Neural cell (in vitro differentiated cells): Measurements from ENCODE around the gene ACOXL. TPM values are rescaled to one million over a fixed set of nuclear protein-coding genes. Genes with fewer than 3 reads are reported as not detected.

Experiments used
- H2AFZ ChIP-seq: fragments of 200-600, 300-800 bp; sonication (generic), shearing (Covaris generic); 2 replicates; pipeline ENCODE4 v1.6.0; 2014; ENCODE audit warnings: low read depth, mild to moderate bottlenecking, antibody characterized with exemption, low read length, moderate library complexity
- H3F3A ChIP-seq: fragments of 200-600 bp; shearing (Covaris generic); 2 replicates; pipeline ENCODE4 v1.6.1; 2016; ENCODE audit warnings: mild to moderate bottlenecking, moderate library complexity, mixed read lengths, antibody characterized with exemption, low read length; ENCODE audit not compliant: insufficient read depth, poor library complexity, severe bottlenecking
- H3K27ac ChIP-seq: fragments of 200-600, 300-800 bp; sonication (generic), shearing (Covaris generic); 2 replicates; pipeline ENCODE4 v1.5.1; 2014; ENCODE audit warnings: mild to moderate bottlenecking, low read length, moderate library complexity
- H3K27me3 ChIP-seq: fragments of 300-800, 200-600 bp; sonication (generic), shearing (Covaris generic); 2 replicates; pipeline ENCODE4 v1.6.0; 2014; ENCODE audit warnings: mild to moderate bottlenecking, low read depth, low read length, moderate library complexity; ENCODE audit not compliant: insufficient read depth
- H3K36me3 ChIP-seq: fragments of 300-800, 200-600 bp; sonication (generic), shearing (Covaris generic); 2 replicates; pipeline ENCODE4 v1.5.1; 2014; ENCODE audit warnings: mild to moderate bottlenecking, antibody characterized with exemption, low read length, moderate library complexity; ENCODE audit not compliant: insufficient read depth
- H3K4me2 ChIP-seq: fragments of 300-800, 200-600 bp; sonication (generic), shearing (Covaris generic); 2 replicates; pipeline ENCODE4 v1.6.0; 2014; ENCODE audit warnings: mild to moderate bottlenecking, low read length
- H3K4me3 ChIP-seq: fragments of 300-800, 200-600 bp; sonication (generic), shearing (Covaris generic); 2 replicates; pipeline ENCODE4 v1.5.1; 2014; ENCODE audit warnings: mild to moderate bottlenecking, low read length, moderate library complexity
- H3K79me2 ChIP-seq: fragments of 200-600 bp; shearing (Covaris generic); replicated peaks from 2 replicates; pipeline ENCODE4 v1.6.0; 2014; ENCODE audit warnings: mild to moderate bottlenecking, low read length, moderate library complexity; ENCODE audit not compliant: insufficient read depth
- H3K9ac ChIP-seq: fragments of 300-800, 200-600 bp; sonication (generic), shearing (Covaris generic); 2 replicates; pipeline ENCODE4 v1.6.1; 2016; ENCODE audit warnings: mild to moderate bottlenecking, low read length, mixed read lengths
- H3K9me2 ChIP-seq: fragments of 200-600 bp; shearing (Covaris generic); 2 replicates; pipeline ENCODE4 v1.6.1; 2016; ENCODE audit warnings: mild to moderate bottlenecking, low read length, mixed read lengths; ENCODE audit not compliant: insufficient read depth
- H3K9me3 ChIP-seq: fragments of 200-600, 300-800 bp; sonication (generic), shearing (Covaris generic); 2 replicates; pipeline ENCODE4 v1.6.1; 2016; ENCODE audit warnings: mild to moderate bottlenecking, mixed run types, low read length, moderate library complexity, mixed read lengths
- H4K20me1 ChIP-seq: fragments of 200-600 bp; shearing (Covaris generic); 2 replicates; pipeline ENCODE4 v1.6.1; 2016; ENCODE audit warnings: mild to moderate bottlenecking, mixed run types; ENCODE audit not compliant: insufficient read depth
- EP300 ChIP-seq: fragments of 450-650 bp; conservative IDR thresholded peaks from 2 replicates; pipeline ENCODE4 v1.6.1; 2014; ENCODE audit warnings: antibody characterized with exemption, mild to moderate bottlenecking, moderate library complexity; ENCODE audit not compliant: poor library complexity, severe bottlenecking
- EZH2 ChIP-seq: fragments of 200-600, 300-800 bp; shearing (Covaris generic), sonication (generic); IDR thresholded peaks from 2 replicates; pipeline ENCODE4 v1.6.1; 2014; ENCODE audit warnings: antibody characterized with exemption, low read length, borderline replicate concordance, mild to moderate bottlenecking; ENCODE audit not compliant: insufficient read depth, poor library complexity, severe bottlenecking
- MXI1 ChIP-seq: fragments of 450-650 bp; conservative IDR thresholded peaks from 2 replicates; pipeline ENCODE4 v1.6.1; 2014; ENCODE audit warnings: antibody characterized with exemption, mild to moderate bottlenecking; ENCODE audit not compliant: poor library complexity, severe bottlenecking
- POLR2AphosphoS5 ChIP-seq: IDR thresholded peaks from 2 replicates; pipeline ENCODE4 v1.6.1; 2012
- RAD21 ChIP-seq: fragments of 450-650 bp; conservative IDR thresholded peaks from 2 replicates; pipeline ENCODE4 v1.6.1; 2014; ENCODE audit warnings: antibody characterized with exemption, mild to moderate bottlenecking, moderate library complexity
- SMC3 ChIP-seq: fragments of 450-650 bp; conservative IDR thresholded peaks from 2 replicates; pipeline ENCODE4 v1.6.1; 2014; ENCODE audit warnings: antibody characterized with exemption, mild to moderate bottlenecking, moderate library complexity; ENCODE audit not compliant: poor library complexity
- TAF1 ChIP-seq: IDR thresholded peaks from 2 replicates; pipeline ENCODE4 v1.6.1; 2012; ENCODE audit warnings: low read depth
- polyA plus RNA-seq: library from polyadenylated mRNA; depleted of rRNA; stranded (reverse); fragments of >200 nt; gene quantifications from 2 replicates; pipeline ENCODE4 v1.2.3, GENCODE V29; 2014
- TF ChIP-seq, protein P1 (sequence below): IDR thresholded peaks from 2 replicates; pipeline ENCODE4 v1.6.1; 2012; ENCODE audit warnings: borderline replicate concordance
- TF ChIP-seq, protein P2 (sequence below): fragments of 450-650 bp; IDR thresholded peaks from 2 replicates; pipeline ENCODE4 v1.5.1; 2014; ENCODE audit warnings: antibody characterized with exemption, mild to moderate bottlenecking, moderate library complexity; ENCODE audit not compliant: poor library complexity, severe bottlenecking

ACOXL gene
- polyA plus RNA-seq, 1 donor from 2014 or later = not detected

DNA sequence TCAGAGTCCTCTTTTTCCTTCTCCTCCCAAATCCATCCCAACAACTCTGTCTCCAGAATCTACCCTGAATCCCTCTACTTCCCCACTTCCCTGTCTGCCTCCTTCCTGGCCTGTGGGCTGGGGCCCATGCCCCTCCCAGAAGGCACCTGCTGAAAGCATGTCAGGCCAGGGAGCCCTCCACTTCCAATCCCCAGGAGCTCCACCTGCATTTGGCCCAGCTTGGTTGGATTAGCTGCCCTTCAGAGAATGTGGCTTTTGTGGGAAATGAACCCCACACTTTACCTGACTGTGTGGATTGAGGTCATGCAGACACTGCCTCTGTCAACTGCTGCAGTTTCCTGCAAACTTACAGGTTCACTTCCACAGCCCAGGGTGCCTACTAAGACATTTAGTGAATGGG is 58.5 kb downstream of the ACOXL start:
- no peak overlapping the region for H3K9ac ChIP-seq
- H3K36me3 ChIP-seq = no peaks in the 10 kb centered on the region
- no peak for TF ChIP-seq EP300
- TF ChIP-seq SMC3 = no peak
- no peak for TF ChIP-seq POLR2AphosphoS5
- TF ChIP-seq MXI1 = no peak
- TF ChIP-seq, protein P1, sequence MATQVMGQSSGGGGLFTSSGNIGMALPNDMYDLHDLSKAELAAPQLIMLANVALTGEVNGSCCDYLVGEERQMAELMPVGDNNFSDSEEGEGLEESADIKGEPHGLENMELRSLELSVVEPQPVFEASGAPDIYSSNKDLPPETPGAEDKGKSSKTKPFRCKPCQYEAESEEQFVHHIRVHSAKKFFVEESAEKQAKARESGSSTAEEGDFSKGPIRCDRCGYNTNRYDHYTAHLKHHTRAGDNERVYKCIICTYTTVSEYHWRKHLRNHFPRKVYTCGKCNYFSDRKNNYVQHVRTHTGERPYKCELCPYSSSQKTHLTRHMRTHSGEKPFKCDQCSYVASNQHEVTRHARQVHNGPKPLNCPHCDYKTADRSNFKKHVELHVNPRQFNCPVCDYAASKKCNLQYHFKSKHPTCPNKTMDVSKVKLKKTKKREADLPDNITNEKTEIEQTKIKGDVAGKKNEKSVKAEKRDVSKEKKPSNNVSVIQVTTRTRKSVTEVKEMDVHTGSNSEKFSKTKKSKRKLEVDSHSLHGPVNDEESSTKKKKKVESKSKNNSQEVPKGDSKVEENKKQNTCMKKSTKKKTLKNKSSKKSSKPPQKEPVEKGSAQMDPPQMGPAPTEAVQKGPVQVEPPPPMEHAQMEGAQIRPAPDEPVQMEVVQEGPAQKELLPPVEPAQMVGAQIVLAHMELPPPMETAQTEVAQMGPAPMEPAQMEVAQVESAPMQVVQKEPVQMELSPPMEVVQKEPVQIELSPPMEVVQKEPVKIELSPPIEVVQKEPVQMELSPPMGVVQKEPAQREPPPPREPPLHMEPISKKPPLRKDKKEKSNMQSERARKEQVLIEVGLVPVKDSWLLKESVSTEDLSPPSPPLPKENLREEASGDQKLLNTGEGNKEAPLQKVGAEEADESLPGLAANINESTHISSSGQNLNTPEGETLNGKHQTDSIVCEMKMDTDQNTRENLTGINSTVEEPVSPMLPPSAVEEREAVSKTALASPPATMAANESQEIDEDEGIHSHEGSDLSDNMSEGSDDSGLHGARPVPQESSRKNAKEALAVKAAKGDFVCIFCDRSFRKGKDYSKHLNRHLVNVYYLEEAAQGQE = no peak
- no peak for TF ChIP-seq EZH2
- no peak for TF ChIP-seq RAD21
- no peak for TF ChIP-seq TAF1
- TF ChIP-seq, protein P2, sequence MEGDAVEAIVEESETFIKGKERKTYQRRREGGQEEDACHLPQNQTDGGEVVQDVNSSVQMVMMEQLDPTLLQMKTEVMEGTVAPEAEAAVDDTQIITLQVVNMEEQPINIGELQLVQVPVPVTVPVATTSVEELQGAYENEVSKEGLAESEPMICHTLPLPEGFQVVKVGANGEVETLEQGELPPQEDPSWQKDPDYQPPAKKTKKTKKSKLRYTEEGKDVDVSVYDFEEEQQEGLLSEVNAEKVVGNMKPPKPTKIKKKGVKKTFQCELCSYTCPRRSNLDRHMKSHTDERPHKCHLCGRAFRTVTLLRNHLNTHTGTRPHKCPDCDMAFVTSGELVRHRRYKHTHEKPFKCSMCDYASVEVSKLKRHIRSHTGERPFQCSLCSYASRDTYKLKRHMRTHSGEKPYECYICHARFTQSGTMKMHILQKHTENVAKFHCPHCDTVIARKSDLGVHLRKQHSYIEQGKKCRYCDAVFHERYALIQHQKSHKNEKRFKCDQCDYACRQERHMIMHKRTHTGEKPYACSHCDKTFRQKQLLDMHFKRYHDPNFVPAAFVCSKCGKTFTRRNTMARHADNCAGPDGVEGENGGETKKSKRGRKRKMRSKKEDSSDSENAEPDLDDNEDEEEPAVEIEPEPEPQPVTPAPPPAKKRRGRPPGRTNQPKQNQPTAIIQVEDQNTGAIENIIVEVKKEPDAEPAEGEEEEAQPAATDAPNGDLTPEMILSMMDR = no peak
- no peak overlapping the region for H3K4me3 ChIP-seq
- no peak overlapping the region for H2AFZ ChIP-seq
- no peaks in the 10 kb centered on the region for H3F3A ChIP-seq
- no peaks in the 10 kb centered on the region for H3K9me2 ChIP-seq
- H3K27me3 ChIP-seq = no peaks in the 10 kb centered on the region
- no peaks in the 10 kb centered on the region for H3K79me2 ChIP-seq
- no peak overlapping the region for H3K4me2 ChIP-seq
- no peaks in the 10 kb centered on the region for H4K20me1 ChIP-seq
- H3K27ac ChIP-seq = no peak overlapping the region
- no peaks in the 10 kb centered on the region for H3K9me3 ChIP-seq

DNA sequence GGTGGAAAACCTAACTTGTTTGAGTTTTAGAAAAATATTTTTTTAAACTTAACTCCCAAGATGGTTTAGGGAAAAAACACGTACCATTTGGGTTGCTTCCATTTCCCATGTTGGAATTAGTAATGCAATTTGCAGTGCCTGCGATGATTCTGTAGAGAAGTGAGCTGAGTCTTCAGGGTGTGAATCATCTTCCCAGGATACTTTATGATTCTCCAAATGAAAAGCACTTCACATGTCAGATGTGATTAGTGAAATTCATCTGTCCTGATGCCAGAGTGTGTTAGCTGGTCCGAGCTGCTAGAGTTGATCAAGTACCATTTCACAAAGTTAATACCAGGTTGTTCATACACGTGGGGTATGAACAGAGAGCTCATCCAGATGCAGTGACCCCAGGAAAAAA is 59.1 kb downstream of the ACOXL start:
- H3K9me2 ChIP-seq = no peaks in the 10 kb centered on the region
- H3K36me3 ChIP-seq = no peaks in the 10 kb centered on the region
- H3F3A ChIP-seq = no peaks in the 10 kb centered on the region
- no peak overlapping the region for H2AFZ ChIP-seq
- H3K4me2 ChIP-seq = no peak overlapping the region
- no peaks in the 10 kb centered on the region for H4K20me1 ChIP-seq
- H3K79me2 ChIP-seq = no peaks in the 10 kb centered on the region
- H3K27me3 ChIP-seq = no peaks in the 10 kb centered on the region
- no peaks in the 10 kb centered on the region for H3K9me3 ChIP-seq
- H3K27ac ChIP-seq = no peak overlapping the region
- H3K9ac ChIP-seq = no peak overlapping the region
- no peak overlapping the region for H3K4me3 ChIP-seq
- TF ChIP-seq, protein P1 = no peak
- TF ChIP-seq TAF1 (no peak), RAD21 (no peak)
